Activated T-cell treated with anti-CD3 and anti-CD28 coated beads for 1 hour (primary cell): ENCODE results near the gene GGCX.

Experiments used
- DNase-seq: peaks from one replicate; pipeline ENCODE4 v3.0.0-alpha.2; 2020; ENCODE audit warnings: low read depth

Gene GGCX

GRCh38 chr2:85541753-85542457, 19.4 kb downstream of the GGCX start:
- no peak for DNase-seq

DNA sequence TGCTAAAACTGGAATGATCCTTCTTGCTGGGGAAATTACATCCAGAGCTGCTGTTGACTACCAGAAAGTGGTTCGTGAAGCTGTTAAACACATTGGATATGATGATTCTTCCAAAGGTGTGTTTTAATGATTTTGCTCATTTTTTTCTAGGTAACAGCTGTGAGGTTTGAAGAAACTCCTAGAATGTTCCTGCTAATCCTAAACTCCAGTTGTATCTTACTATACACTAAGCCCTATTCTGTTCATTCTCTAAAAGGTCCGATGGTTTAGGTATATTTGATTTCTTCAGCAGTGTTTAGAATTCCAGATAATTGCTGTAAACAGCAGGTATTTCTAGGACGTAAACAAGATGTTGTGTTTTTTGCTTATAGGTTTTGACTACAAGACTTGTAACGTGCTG, 20.0 kb downstream of the GGCX start:
- no peak for DNase-seq

DNA sequence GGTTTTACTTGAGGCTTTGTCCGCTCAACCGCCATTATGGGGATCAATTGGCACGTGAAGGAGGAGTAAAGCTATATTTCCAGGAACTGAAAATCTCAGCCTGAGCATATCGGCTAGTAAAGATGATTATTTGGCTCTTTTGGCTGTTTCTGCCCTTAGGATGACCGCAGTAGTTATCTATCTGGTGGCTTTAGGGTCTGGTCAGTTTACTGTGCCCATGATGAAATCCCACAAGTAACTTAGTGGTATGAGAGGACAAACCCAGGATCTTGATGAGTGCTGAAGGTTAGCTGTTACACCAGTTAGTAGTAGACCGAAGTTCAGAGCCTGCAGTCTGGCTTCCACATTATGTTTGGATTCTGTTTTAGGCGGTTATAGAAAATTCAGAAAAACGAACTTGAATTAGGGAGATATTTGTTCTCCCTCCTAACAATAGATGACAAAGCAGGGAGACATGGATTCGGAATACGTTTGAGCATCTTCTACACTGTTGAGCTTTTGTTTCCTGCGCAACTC, 21.1 kb downstream of the GGCX start:
- no peak for DNase-seq

DNA sequence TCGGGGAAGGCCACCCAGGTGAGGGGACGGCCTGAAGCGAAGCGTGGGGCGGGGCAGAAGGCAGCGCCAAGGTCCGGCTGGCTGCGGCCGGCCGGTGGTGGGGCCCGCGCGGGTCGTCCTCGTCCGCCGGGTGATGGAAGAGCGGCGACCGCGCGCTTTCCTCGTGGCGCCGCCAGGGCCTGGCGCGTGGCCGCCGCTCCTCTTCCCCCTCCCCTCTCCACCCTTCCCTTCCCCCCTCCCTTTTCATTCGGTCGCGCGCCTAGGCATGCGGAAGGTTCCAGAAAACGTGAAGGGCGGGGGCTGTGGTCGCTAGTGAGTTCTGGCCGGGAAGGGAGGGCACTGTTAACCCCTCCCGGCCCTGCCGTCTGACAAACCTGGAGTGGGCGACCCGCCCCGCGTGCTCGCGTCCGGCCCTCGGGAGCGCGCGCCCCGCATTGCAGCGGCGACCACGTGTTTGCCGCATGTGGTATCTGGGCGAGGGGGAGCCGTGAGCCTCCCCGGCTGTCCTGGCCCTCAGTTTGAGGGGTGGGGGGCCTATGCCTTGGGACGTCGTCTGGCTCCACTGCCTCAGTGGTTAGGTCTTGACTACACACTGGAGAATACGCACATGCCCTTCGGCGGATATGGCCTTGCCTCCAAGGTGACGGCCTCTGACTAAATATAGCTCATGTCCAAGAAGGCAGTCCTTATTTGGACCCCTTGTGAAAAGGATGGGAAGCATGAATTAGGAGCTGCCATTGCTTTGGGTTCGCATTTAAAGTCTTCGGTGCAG, 21.7 kb downstream of the GGCX start:
- DNase-seq, result peak; percentile 59

DNA sequence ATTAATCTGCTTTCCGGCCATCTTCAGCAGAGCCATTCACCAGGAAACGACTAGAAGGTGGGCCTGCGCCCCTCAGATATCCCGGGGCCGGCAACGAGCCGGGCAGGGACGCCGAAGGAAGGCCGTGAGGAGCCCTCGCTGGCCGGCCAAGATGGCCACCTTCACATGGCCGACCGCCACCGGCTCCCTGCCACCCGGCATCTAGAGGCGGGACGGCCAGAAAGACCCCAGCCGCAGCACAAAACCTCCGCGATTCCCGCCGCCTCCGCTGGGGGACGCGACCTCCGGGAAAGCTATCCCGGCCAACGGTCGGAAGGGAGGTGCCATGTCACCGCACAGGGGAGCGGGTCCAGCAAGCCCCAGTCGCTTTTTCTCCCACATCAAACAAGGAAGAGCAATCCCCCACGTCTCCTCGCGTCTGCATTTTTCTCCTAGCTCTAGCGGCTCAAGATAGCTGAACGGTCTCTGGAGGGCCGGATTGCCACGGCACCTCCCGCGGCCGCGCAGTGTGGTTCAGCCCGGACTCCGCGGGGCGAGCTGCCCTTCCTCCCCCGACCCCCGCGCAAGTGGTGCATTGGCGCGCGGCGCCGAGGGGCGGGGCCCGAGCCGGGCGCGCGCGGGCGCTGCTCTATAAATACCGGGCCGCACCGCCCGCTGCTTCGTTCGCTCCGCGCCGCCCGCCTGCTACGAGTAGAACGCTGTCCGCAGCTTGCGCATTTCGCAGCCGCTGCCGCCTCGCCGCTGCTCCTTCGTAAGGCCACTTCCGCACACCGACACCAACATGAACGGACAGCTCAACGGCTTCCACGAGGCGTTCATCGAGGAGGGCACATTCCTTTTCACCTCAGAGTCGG, 22.6 kb downstream of the GGCX start, which contains the start of gene MAT2A:
Gene MAT2A (plus strand): TSS at position 662 of the 854 bp plus-strand sequence. CDS start 120 bp downstream, at position 782.
- DNase-seq, result peak; percentile 86

GRCh38 chr2:85537600-85538506, 23.4 kb downstream of the GGCX start:
- DNase-seq, result no peak

DNA sequence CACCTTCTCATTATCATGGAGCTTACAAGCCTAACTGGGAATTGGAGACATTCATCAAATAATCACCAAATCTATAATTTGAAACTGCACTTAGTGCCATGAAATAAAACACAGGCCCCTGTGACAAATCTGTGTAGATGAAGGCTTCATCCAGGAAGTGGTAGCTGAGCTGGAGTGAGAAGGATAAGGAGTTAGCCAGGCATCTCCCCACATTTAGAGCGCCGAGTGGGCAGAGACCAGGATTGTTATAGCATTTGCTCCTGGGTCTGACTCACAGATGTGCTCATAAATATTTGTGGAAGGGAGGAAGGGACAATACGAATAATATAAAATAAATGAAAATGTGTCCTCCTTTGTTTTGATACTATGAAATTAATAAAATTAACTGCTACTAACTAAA, 24.8 kb downstream of the GGCX start:
- no peak for DNase-seq

DNA sequence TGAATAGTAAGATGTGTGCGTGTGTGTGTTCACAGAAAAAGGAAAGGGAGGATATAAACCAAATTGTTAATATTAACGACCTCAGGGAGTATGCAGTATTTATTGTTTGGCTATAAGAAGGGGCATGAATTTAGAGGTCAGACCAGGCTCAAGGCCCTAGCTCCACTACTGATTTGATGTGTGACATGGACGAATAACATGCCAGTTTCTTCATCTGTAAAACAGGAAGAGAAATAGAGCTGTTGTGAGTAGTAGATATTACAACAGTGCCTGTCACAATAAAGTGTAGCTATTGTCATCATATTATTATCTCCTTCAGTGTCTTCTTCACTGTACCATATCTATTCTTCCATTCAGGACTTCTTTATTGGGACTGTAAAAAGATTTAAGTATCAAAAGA, 26.4 kb downstream of the GGCX start:
- no peak for DNase-seq

DNA sequence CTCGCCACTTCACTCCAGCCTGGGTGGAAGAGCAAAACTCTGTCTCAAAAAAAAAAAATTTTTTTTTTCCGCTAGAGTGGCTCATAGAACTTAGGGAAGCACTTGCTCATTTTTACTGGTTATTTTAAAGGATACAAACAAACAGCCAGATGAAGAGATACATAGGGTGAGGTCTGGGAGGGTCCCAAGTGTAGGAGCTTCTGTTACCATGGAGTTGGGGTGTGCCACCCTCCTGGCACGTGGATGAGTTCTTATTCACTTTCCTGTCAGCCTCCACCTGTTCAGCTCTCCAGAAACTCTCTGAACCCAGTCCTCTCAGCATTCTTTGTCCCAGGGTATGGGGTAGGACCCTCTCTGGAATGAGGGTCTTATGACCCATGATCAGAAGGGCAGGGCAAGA, 27.2 kb downstream of the GGCX start:
- no peak for DNase-seq

DNA sequence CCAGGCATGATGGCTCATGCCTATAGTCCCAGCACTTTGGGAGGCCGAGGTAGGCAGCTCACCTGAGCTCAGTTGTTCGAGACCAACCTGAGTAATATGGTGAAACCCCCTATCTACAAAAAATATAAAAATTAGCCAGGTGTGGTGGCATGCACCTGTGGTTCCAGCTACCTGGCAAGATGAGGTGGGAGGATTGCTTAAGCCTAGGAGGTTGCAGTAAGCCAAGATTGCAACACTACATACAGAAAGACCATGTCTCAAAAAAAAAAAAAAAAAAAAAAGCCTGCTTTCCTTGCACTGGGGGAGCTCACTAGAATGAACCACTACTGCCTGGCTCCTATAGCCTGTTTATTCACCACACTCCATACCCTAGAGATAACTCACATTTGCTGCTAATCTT, 29.7 kb downstream of the GGCX start:
- no peak for DNase-seq

GRCh38 chr2:85529809-85530208, 31.5 kb downstream of the GGCX start:
- DNase-seq, result no peak

DNA sequence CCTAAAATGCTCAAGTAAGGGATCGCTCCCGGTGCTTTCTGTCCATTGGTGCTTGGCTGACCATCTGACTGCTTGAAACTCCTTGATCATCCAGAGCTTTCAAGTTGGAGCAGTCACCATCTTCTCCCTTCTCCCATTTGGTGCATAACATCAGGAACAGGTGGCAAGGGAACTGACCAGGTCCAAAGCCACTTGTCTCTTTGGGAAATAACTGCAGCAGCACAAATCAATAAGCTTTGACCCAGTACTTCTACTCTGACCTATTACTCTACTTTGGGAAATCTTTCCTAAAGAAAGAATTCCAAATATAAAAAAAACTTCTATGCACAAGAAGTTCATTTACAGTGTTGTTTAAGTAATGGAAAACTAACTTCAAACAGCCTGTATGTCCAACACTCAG, 32.9 kb downstream of the GGCX start:
- no peak for DNase-seq

DNA sequence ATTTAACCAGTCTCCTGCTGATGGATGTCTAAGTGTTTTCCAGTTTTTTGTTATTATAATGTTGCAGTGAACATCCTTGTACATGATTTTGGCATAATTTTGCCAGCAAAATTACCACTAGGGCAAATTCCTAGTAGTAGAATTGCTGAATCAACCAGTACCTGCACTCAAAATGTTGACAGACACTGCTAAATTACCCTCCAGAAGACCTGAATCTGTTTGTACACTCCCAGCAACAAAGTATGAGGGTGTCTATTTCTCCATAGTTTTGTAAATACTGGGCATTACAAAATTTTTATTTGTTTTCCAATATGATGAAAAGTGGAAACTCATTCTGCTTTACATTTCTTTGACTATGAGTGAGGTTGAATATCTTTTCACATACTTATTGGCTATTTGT, 33.5 kb downstream of the GGCX start:
- DNase-seq, result no peak

- DNase-seq, result no peak
These were observed 35.7 kb downstream of the GGCX start for GRCh38 chr2:85525567-85525966.

- no peak for DNase-seq
These were observed 36.3 kb downstream of the GGCX start for GRCh38 chr2:85525029-85525428.

DNA sequence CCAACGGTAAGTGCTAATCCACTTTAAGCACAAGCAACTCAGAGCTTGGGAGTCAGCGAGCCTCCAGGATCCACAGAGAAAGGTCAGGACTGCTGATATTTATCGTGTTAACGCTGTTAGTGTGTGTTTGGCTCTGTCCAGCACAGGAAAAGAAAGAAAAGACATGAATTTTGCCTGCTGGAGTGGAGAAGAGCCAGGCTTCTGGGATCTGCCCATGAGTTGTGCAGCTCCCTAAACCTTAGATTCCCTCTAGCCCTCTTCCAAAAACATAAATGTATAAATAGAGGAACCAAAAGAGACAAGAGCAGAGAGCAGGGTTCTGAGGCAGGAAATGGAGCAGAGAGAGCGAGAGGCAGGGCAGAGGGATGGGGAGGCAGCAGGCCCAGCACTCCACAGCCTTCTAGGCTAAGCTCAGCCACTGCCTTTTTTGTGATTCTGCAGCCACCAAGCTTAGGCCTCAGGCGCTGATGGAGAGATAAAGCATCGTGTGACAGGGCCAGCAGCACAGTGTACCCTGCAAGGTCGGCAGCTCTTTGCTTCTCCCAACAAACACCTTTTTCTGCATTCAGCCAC, 36.9 kb downstream of the GGCX start:
- DNase-seq, result no peak

GRCh38 chr2:85523903-85524335, 37.4 kb downstream of the GGCX start:
- no peak for DNase-seq

GRCh38 chr2:85523062-85523902, 38.0 kb downstream of the GGCX start:
- DNase-seq, result no peak

- no peak for DNase-seq
These were observed 39.1 kb downstream of the GGCX start for GRCh38 chr2:85522090-85522647.
